KMS-11 (cell line): Measurements from ENCODE around the gene FBXW7.

Experiments
- H2AFZ ChIP-seq: fragments of 200-600 bp; sonication (generic); 2 replicates; pipeline ENCODE4 v1.6.1; 2016; ENCODE audit warnings: antibody characterized with exemption, mixed run types, low read depth
- H3K27ac ChIP-seq: fragments of 200-600 bp; sonication (generic); 2 replicates; pipeline ENCODE4 v1.6.1; 2016; ENCODE audit warnings: mild to moderate bottlenecking, mixed run types
- H3K27me3 ChIP-seq: fragments of 200-600 bp; sonication (generic); 2 replicates; pipeline ENCODE4 v1.6.1; 2017; ENCODE audit warnings: mild to moderate bottlenecking, low read depth, mixed run types, moderate library complexity; ENCODE audit not compliant: insufficient read depth
- H3K36me3 ChIP-seq: fragments of 200-600 bp; sonication (generic); 2 replicates; pipeline ENCODE4 v1.6.1; 2017; ENCODE audit warnings: mild to moderate bottlenecking, mixed run types; ENCODE audit not compliant: insufficient read depth
- H3K4me1 ChIP-seq: fragments of 200-600 bp; sonication (generic); 2 replicates; pipeline ENCODE4 v1.6.1; 2016; ENCODE audit warnings: mild to moderate bottlenecking, low read depth, mixed run types; ENCODE audit not compliant: poor library complexity, severe bottlenecking
- H3K4me2 ChIP-seq: fragments of 200-600 bp; sonication (generic); 2 replicates; pipeline ENCODE4 v1.7.0; 2016; ENCODE audit warnings: mild to moderate bottlenecking, mixed run types
- H3K4me3 ChIP-seq: fragments of 200-600 bp; sonication (generic); IDR thresholded peaks from 2 replicates; pipeline ENCODE4 v1.6.1; 2017; ENCODE audit warnings: low read depth, low read length, mixed read lengths; ENCODE audit not compliant: insufficient read depth
- H3K79me2 ChIP-seq: fragments of 200-600 bp; sonication (generic); 2 replicates; pipeline ENCODE4 v1.6.1; 2016; ENCODE audit warnings: low read depth, mixed run types; ENCODE audit not compliant: insufficient read depth
- H3K9ac ChIP-seq: fragments of 200-600 bp; sonication (generic); 2 replicates; pipeline ENCODE4 v1.6.1; 2016; ENCODE audit warnings: mild to moderate bottlenecking, mixed run types
- H4K20me1 ChIP-seq: fragments of 200-600 bp; sonication (generic); 2 replicates; pipeline ENCODE4 v1.6.1; 2016; ENCODE audit warnings: mild to moderate bottlenecking, mixed run types; ENCODE audit not compliant: insufficient read depth
- TF ChIP-seq, protein P1 (sequence below): fragments of 200-600 bp; sonication (generic); conservative IDR thresholded peaks from 2 replicates; pipeline ENCODE4 v1.6.1; 2017; ENCODE audit warnings: low read depth, mild to moderate bottlenecking, antibody characterized with exemption, low read length, moderate library complexity, mixed read lengths

FBXW7 gene

DNA sequence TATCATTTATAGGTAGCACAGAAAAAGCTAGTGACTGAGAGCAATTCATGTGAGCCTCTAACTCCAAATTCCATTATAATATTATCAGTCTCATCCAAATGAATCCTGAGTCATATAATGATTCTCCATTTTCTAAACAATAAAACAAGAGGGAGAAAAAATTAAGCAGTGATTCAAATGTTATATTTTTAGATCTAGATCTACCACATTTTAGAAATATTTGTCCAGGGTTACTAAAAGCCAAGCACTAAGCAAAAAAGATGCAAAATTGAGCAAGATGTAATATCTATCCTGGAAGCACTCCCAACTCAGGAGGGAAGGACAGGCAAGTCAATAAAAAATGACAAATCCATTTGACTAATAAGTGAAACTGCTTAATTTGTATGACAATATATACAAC lies 172.8 kb downstream of the FBXW7 start:
- H3K27me3 ChIP-seq: no peaks in the 10 kb centered on the region
- no peak overlapping the region for H3K9ac ChIP-seq
- no peaks in the 10 kb centered on the region for H3K4me1 ChIP-seq
- TF ChIP-seq, protein P1, sequence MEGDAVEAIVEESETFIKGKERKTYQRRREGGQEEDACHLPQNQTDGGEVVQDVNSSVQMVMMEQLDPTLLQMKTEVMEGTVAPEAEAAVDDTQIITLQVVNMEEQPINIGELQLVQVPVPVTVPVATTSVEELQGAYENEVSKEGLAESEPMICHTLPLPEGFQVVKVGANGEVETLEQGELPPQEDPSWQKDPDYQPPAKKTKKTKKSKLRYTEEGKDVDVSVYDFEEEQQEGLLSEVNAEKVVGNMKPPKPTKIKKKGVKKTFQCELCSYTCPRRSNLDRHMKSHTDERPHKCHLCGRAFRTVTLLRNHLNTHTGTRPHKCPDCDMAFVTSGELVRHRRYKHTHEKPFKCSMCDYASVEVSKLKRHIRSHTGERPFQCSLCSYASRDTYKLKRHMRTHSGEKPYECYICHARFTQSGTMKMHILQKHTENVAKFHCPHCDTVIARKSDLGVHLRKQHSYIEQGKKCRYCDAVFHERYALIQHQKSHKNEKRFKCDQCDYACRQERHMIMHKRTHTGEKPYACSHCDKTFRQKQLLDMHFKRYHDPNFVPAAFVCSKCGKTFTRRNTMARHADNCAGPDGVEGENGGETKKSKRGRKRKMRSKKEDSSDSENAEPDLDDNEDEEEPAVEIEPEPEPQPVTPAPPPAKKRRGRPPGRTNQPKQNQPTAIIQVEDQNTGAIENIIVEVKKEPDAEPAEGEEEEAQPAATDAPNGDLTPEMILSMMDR: no peak
- no peaks in the 10 kb centered on the region for H3K79me2 ChIP-seq
- H4K20me1 ChIP-seq: no peaks in the 10 kb centered on the region; the same call in 1 of the 2 replicates
- no peak overlapping the region for H2AFZ ChIP-seq
- no peaks in the 10 kb centered on the region for H3K36me3 ChIP-seq
- H3K27ac ChIP-seq: no peak overlapping the region
- H3K4me2 ChIP-seq: no peak overlapping the region
- H3K4me3 ChIP-seq: no peak overlapping the region

DNA sequence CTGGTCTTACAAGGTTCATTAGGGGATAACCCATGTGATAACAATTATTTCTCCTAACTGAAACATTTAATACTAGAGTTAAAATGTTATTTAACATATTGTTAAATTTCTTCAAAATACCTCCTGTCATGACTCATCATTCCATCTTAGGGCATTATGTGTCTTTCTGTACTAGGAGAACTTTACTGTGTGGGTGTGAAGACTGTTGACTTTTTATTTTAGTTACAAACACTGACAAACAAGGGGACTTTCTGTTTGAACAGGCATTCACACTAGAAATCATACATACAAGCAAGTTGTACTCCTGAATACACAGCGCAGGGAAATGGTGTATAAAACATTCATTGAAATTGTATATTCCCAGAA lies 175.9 kb downstream of the FBXW7 start:
- Histone ChIP-seq H3K4me1 (no peaks in the 10 kb centered on the region), H3K27ac (no peak overlapping the region), H3K79me2 (no peaks in the 10 kb centered on the region), H3K27me3 (no peaks in the 10 kb centered on the region), H3K4me2 (no peak overlapping the region), H3K9ac (no peak overlapping the region), H3K36me3 (no peaks in the 10 kb centered on the region), H4K20me1 (no peaks in the 10 kb centered on the region; the same call in 1 of the 2 replicates), H3K4me3 (no peak overlapping the region), H2AFZ (no peak overlapping the region)
- TF ChIP-seq, protein P1: no peak

DNA sequence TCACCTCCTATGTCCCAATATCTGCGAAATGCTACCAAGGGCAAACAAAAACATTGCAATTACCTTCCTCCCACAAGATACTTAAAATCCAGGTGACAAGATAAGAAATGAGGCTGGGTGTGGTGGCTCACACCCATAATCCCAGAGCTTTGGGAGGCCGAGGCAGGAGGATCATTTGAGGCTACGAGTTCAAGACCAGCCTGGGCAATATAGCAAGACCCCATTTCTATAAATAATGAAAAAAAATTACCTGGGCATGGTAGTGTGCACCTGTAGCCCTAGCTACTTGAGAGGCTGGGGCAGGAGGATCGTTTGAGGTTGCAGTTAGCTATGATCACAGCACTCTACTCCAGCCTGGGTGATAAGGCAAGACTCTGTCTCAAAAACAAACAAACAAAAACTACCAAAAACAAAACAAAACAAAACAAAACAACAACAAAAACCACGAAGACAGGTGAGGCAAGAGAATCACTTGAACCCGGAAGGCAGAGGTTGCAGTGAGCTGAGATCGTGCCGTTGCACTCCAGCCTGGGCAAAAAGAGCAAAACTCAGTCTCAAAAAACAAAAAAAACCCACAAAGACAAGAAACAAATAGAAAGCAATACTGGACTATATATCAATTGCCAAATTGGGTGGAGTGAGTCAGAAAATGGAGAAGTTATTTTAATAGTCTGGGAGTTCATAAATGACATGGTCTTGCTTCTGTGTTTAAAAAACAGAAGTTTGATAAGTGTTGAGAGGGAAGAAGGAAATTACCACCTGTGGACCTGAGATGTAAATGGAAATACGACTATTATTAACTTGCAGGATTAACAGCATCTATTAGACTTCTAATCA lies 176.5 kb downstream of the FBXW7 start:
- H4K20me1 ChIP-seq: no peaks in the 10 kb centered on the region; the same call in 1 of the 2 replicates
- H3K4me2 ChIP-seq: no peak overlapping the region
- no peaks in the 10 kb centered on the region for H3K4me1 ChIP-seq

DNA sequence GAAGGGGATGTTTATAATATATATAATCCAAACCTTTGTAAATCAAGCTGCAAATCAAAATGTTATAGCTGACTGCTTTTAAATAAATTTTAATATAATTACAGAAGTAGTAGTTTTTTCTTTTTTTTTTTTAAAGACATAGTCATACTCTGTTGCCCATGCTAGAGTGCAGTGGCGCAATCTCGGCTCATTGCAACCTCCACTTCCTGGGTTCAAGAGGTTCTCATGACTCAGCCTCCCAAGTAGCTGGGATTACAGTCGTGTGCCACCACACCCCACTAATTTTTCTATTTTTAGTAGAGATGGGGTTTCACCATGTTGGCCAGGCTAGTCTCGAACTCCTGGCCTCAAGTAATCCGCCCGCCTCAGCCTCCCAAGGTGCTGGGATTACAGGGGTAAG lies 178.7 kb downstream of the FBXW7 start:
- TF ChIP-seq, protein P1: no peak

More for the DNA sequence above, 176.5 kb downstream of the FBXW7 start:
- TF ChIP-seq, protein P1: no peak
- Histone ChIP-seq H3K27me3 (no peaks in the 10 kb centered on the region), H3K9ac (no peak overlapping the region), H3K4me3 (no peak overlapping the region), H2AFZ (no peak overlapping the region), H3K27ac (no peak overlapping the region), H3K36me3 (no peaks in the 10 kb centered on the region), H3K79me2 (no peaks in the 10 kb centered on the region)

More for the DNA sequence above, 178.7 kb downstream of the FBXW7 start:
- no peak overlapping the region for H3K4me2 ChIP-seq
- H4K20me1 ChIP-seq: no peaks in the 10 kb centered on the region; the same call in 1 of the 2 replicates
- no peak overlapping the region for H3K9ac ChIP-seq
- H3K4me1 ChIP-seq: no peaks in the 10 kb centered on the region
- H3K4me3 ChIP-seq: no peak overlapping the region
- no peaks in the 10 kb centered on the region for H3K36me3 ChIP-seq
- no peak overlapping the region for H3K27ac ChIP-seq
- no peaks in the 10 kb centered on the region for H3K79me2 ChIP-seq
- H3K27me3 ChIP-seq: no peaks in the 10 kb centered on the region
- H2AFZ ChIP-seq: no peak overlapping the region
